ENCODE results near the gene GALNT15.
A peak's percentile ranks its signal among the peaks of the same experiment; 100 is the strongest.

GALNT15 gene

GRCh38 chr3:16171009-16171408 is 3.5 kb upstream of the GALNT15 start:
- DNase-seq: peak; percentile 1

- no peak for DNase-seq
These were observed 2.7 kb upstream of the GALNT15 start for GRCh38 chr3:16171825-16172224.

- no peak for DNase-seq
These were observed 1.0 kb upstream of the GALNT15 start for GRCh38 chr3:16173283-16174025.

DNA sequence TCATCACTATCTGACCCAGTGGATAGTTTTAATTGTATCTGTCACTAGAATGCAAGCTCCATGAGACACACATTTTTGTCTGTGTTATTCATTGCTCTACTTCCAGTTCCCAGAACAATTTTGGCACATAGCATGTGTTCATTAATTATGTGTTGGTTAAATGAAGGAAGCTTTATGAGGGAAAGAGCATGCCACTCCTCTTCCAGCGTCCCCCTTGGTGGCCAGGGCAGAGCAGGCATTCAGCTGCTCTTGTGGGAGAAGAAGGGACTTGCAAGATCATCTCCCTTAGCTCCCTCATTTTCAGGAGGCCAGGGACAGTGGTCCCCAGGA is 489 bp upstream of the GALNT15 start:
- DNase-seq: no peak

GRCh38 chr3:16174976-16175901 is 759 bp downstream of the GALNT15 start:
- no peak for DNase-seq

- no peak for DNase-seq
These were observed 2.0 kb downstream of the GALNT15 start for GRCh38 chr3:16176391-16177030.

DNA sequence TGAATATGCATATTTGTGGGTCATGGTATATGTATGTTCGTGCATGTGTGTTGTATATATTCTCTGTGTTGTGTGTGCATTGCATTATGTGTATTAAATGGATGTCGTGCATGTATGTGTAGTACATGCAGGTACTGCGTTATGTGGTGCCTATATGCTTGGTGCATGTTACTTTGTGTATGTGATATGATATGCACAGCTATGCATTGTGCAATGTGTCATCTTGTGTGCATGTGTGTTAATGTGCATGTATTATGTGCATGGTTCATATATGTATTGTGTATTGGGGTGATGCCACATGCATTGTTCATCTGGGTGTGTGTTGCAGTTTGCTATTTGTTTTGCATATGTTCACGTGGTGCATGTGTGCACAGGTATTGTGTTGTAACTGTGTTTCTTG is 2.9 kb downstream of the GALNT15 start:
- no peak for DNase-seq

- DNase-seq: no peak
These were observed 3.6 kb downstream of the GALNT15 start for GRCh38 chr3:16177962-16178627.

- DNase-seq: no peak
These were observed 4.1 kb downstream of the GALNT15 start for GRCh38 chr3:16178628-16178988.

- no peak for DNase-seq
These were observed 4.8 kb downstream of the GALNT15 start for GRCh38 chr3:16179261-16179660.

GRCh38 chr3:16179771-16180736 is 5.6 kb downstream of the GALNT15 start:
- no peak for DNase-seq

DNA sequence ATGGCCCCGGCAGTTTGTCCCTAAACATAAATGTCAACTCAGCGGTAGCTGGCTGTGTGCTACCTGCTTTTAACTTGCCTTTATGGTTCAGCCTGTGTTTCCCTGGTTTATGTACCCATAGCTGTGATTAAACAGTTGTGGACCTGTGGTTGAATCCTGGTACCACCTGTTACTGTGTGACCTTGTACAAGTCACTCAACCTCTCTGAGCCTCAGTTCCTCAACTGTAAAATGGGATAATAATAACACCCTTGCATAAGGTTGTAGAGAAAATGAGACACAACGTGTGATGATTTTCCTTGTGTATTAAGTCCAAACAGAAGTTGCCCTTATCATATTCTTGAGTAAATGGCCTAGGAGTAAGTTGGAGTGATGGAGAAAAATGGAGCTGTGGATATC is 6.3 kb downstream of the GALNT15 start:
- DNase-seq: no peak

GRCh38 chr3:16181361-16181760 is 6.9 kb downstream of the GALNT15 start:
- no peak for DNase-seq

- no peak for DNase-seq
These were observed 7.7 kb downstream of the GALNT15 start for GRCh38 chr3:16182183-16182582.

DNA sequence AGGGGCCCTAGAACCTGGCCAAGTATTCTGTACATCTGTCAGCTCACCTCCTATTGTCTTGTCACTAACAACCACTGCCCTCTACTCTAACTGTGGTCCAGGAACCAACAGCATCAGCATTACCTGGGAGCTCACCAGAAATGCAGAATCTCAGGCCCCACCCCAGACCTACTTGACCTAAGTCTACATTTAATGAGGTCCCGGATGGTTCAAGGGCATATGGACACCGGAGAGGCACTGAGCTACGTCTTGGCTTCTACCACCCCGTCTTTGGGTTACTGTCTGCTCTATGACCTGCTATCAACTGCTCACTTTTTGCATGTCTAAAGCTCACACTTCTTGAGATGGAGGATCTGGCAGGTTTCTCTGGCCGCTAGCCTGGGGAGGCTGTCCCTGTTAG is 8.1 kb downstream of the GALNT15 start:
- DNase-seq: no peak

DNA sequence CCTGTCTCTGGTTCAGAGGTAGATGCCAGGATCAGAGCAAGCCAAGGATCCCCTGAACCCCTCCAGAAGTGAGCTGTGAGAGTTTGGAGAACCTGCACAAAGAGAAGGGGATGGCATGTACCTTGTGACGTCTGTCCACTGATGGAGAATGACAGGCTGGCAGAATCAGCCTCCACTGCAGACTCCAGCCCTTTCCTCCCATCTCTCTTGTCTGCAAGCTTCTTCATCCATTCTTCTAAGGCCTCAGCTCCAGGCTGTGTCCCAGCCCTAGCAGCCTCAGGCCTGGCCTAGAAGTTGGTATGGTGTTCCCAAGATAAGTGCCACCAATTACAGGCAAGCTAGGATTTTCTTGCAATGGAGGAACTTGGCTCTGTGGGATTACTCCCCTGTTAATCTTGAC is 8.6 kb downstream of the GALNT15 start:
- no peak for DNase-seq

- DNase-seq: no peak
These were observed 9.3 kb downstream of the GALNT15 start for GRCh38 chr3:16183601-16184270.

GRCh38 chr3:16186086-16186485 is 11.6 kb downstream of the GALNT15 start:
- DNase-seq: no peak

GRCh38 chr3:16186565-16186964 is 12.1 kb downstream of the GALNT15 start:
- DNase-seq: no peak

DNA sequence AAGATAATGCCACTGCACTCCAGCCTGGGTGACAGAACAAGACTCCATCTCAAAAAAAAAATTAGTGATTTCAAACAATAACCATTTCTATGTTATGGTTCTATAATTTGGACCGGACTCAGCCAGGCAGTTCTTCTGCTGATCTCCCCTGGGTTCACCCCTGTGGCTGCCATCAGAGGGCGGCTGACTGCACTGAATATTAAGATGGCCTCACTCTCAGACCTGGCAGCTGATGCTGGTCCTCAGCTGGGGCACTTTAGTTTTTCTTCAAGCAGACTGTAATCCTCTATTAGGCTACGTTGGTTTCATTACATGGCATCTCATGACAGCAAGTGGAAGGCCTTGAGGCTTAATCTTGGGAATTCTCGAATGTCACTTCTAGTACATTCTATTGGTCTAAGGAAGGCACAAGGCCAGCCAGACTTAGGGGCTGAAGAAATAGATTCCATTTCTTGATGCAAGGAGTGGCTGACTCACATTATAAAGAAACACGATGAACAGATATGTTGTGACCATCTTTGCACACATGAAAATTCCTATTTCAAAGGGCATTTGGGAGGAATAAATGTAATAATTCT is 12.8 kb downstream of the GALNT15 start:
- no peak for DNase-seq

- DNase-seq: no peak
These were observed 13.6 kb downstream of the GALNT15 start for GRCh38 chr3:16188071-16188470.

Data from DMS153 (cell line).